ENCODE data around the gene NEURL1.

Gene NEURL1

GRCh38 chr10:103493362-103493915 lies at the start of gene NEURL1:
Gene NEURL1 (plus strand): TSS chr10:103493705. CDS start chr10:103494388, 683 bp downstream.
- peak; percentile 8 for DNase-seq (ENCODE audit: low spot score)

GRCh38 chr10:103444478-103444877 lies 49.0 kb upstream of the NEURL1 start:
- DNase-seq (ENCODE audit: low spot score), result no peak

- no peak for DNase-seq (ENCODE audit: low spot score)
These were observed 48.1 kb upstream of the NEURL1 start for GRCh38 chr10:103445366-103445765.

GRCh38 chr10:103445767-103446567 lies 47.5 kb upstream of the NEURL1 start:
- DNase-seq (ENCODE audit: low spot score), result peak; percentile 34

- DNase-seq (ENCODE audit: low spot score), result no peak
These were observed 46.3 kb upstream of the NEURL1 start for GRCh38 chr10:103447187-103447586.

- DNase-seq (ENCODE audit: low spot score), result no peak
These were observed 44.8 kb upstream of the NEURL1 start for GRCh38 chr10:103448746-103449145.

- no peak for DNase-seq (ENCODE audit: low spot score)
These were observed 44.0 kb upstream of the NEURL1 start for GRCh38 chr10:103449208-103450144.

- DNase-seq (ENCODE audit: low spot score), result no peak
These were observed 43.3 kb upstream of the NEURL1 start for GRCh38 chr10:103450201-103450695.

GRCh38 chr10:103451091-103451813 lies 42.3 kb upstream of the NEURL1 start:
- peak; percentile 25 for DNase-seq (ENCODE audit: low spot score)

- peak; percentile 12 for DNase-seq (ENCODE audit: low spot score)
These were observed 41.5 kb upstream of the NEURL1 start, which contains the start of gene CALHM2 for GRCh38 chr10:103451831-103452505. Gene CALHM2 (minus strand): TSS chr10:103452370. CDS start chr10:103449941, 2,429 bp downstream.

- no peak for DNase-seq (ENCODE audit: low spot score)
These were observed 40.8 kb upstream of the NEURL1 start for GRCh38 chr10:103452506-103453230.

GRCh38 chr10:103454026-103454425 lies 39.5 kb upstream of the NEURL1 start:
- DNase-seq (ENCODE audit: low spot score), result no peak

- DNase-seq (ENCODE audit: low spot score), result no peak
These were observed 38.3 kb upstream of the NEURL1 start for GRCh38 chr10:103455235-103455634.

GRCh38 chr10:103456074-103456660 lies 37.3 kb upstream of the NEURL1 start:
- no peak for DNase-seq (ENCODE audit: low spot score)

- no peak for DNase-seq (ENCODE audit: low spot score)
These were observed 36.3 kb upstream of the NEURL1 start for GRCh38 chr10:103457176-103457712.

- DNase-seq (ENCODE audit: low spot score), result no peak
These were observed 35.5 kb upstream of the NEURL1 start for GRCh38 chr10:103457896-103458583.

GRCh38 chr10:103458720-103459119 lies 34.8 kb upstream of the NEURL1 start, which contains the start of gene CALHM1:
Gene CALHM1 (minus strand): TSS chr10:103458900. CDS start chr10:103458751, 149 bp downstream.
- no peak for DNase-seq (ENCODE audit: low spot score)

- DNase-seq (ENCODE audit: low spot score), result no peak
These were observed 33.9 kb upstream of the NEURL1 start for GRCh38 chr10:103459615-103460014.

GRCh38 chr10:103463499-103463898 lies 30.0 kb upstream of the NEURL1 start:
- DNase-seq (ENCODE audit: low spot score), result no peak
